ENCODE results near the gene MIF4GD.

DNA sequence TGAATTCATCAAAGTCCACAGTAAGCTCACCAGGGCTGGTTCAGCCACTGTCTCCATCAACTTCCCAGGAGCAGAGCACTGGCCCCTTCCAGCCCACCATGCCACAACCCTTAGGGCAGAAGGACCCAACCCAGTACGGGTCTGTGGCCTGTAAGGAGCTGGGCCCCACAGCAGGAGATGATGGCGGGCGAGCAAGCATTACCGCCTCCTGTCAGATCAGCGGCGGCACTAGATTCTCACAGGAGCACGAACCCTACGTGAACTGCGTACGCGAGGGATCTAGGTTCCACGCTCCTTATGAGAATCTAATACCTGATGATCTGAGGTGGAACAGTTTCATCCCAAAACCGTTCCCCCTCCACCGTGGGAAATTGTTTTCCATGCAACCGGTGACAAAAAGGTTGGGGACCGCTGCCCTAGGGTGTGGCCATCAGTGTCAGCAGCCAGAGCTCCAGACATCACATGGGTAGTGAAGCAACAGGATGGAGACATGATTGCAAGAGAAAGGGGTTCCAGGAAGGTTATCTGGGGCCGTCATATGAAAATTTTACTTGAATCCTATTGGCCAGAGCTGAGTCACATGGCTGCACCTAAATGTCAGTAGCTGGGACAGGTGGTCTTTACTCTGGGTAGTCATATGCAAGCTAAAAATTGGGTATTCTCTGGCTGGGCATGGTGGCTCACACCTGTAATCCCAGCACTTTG is 30.6 kb upstream of the MIF4GD start:
- TF ChIP-seq POLR2AphosphoS5 (IDR thresholded peaks at IDR 0.05; ENCODE audit: low read depth, low read length) = no peak
- no peak for TF ChIP-seq FOXP2 (optimal IDR thresholded peaks at IDR 0.05; ENCODE audit: borderline replicate concordance, extremely low read depth, extremely low read length, insufficient read depth)
- TF ChIP-seq, protein P1, sequence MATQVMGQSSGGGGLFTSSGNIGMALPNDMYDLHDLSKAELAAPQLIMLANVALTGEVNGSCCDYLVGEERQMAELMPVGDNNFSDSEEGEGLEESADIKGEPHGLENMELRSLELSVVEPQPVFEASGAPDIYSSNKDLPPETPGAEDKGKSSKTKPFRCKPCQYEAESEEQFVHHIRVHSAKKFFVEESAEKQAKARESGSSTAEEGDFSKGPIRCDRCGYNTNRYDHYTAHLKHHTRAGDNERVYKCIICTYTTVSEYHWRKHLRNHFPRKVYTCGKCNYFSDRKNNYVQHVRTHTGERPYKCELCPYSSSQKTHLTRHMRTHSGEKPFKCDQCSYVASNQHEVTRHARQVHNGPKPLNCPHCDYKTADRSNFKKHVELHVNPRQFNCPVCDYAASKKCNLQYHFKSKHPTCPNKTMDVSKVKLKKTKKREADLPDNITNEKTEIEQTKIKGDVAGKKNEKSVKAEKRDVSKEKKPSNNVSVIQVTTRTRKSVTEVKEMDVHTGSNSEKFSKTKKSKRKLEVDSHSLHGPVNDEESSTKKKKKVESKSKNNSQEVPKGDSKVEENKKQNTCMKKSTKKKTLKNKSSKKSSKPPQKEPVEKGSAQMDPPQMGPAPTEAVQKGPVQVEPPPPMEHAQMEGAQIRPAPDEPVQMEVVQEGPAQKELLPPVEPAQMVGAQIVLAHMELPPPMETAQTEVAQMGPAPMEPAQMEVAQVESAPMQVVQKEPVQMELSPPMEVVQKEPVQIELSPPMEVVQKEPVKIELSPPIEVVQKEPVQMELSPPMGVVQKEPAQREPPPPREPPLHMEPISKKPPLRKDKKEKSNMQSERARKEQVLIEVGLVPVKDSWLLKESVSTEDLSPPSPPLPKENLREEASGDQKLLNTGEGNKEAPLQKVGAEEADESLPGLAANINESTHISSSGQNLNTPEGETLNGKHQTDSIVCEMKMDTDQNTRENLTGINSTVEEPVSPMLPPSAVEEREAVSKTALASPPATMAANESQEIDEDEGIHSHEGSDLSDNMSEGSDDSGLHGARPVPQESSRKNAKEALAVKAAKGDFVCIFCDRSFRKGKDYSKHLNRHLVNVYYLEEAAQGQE (IDR thresholded peaks at IDR 0.05; ENCODE audit: insufficient read depth in 1 of 2, low read depth in 2 of 2, low read length in 2 of 2) = no peak
- TF ChIP-seq TAF1 (IDR thresholded peaks at IDR 0.05; ENCODE audit: borderline replicate concordance, insufficient read depth, low read length) = no peak
- TF ChIP-seq SIN3A (IDR thresholded peaks at IDR 0.05; ENCODE audit: borderline replicate concordance, insufficient read depth, low read length) = no peak

All from PFSK-1 (cell line).